T1000 (cell line): ENCODE data around the gene EML1.

Experiments used
- DNase-seq: peaks from one replicate; lab custom pipeline; 2025; ENCODE audit warnings: mixed read lengths; lab: John Stamatoyannopoulos, UW

The EML1 gene

GRCh38 chr14:99966912-99967311 is 173.7 kb downstream of the EML1 start:
- DNase-seq, result no peak

- DNase-seq, result no peak
Observed at GRCh38 chr14:99968191-99968920, 175.1 kb downstream of the EML1 start.

- DNase-seq, result no peak
Observed at GRCh38 chr14:99968941-99969340, 175.7 kb downstream of the EML1 start.

GRCh38 chr14:99969673-99970322 is 176.6 kb downstream of the EML1 start:
- no peak for DNase-seq

- DNase-seq, result peak; percentile 69
Observed at GRCh38 chr14:99971087-99971940, 178.1 kb downstream of the EML1 start.

- DNase-seq, result no peak
Observed at GRCh38 chr14:99971941-99972747, 178.9 kb downstream of the EML1 start.

GRCh38 chr14:99972748-99973466 is 179.7 kb downstream of the EML1 start:
- DNase-seq, result no peak

GRCh38 chr14:99975190-99975589 is 182.0 kb downstream of the EML1 start:
- DNase-seq, result no peak

GRCh38 chr14:99976021-99976420 is 182.8 kb downstream of the EML1 start:
- no peak for DNase-seq

GRCh38 chr14:99976681-99977080 is 183.5 kb downstream of the EML1 start:
- no peak for DNase-seq

- DNase-seq, result no peak
Observed at GRCh38 chr14:99980299-99980698, 187.1 kb downstream of the EML1 start.

- no peak for DNase-seq
Observed at GRCh38 chr14:99981806-99982205, 188.6 kb downstream of the EML1 start.

GRCh38 chr14:99982537-99983250 is 189.5 kb downstream of the EML1 start:
- peak; percentile 37 for DNase-seq

- no peak for DNase-seq
Observed at GRCh38 chr14:99983251-99984015, 190.2 kb downstream of the EML1 start.

- DNase-seq, result no peak
Observed at GRCh38 chr14:99984036-99984435, 190.8 kb downstream of the EML1 start.

- DNase-seq, result no peak
Observed at GRCh38 chr14:99986396-99986795, 193.2 kb downstream of the EML1 start.

GRCh38 chr14:99989032-99989431 is 195.8 kb downstream of the EML1 start:
- DNase-seq, result no peak

GRCh38 chr14:99990268-99991170 is 197.3 kb downstream of the EML1 start:
- DNase-seq, result no peak

- DNase-seq, result no peak
Observed at GRCh38 chr14:99991331-99991730, 198.1 kb downstream of the EML1 start.
